ENCODE results near the gene BNC2. TPM values are rescaled to one million over a fixed set of nuclear protein-coding genes. Genes with fewer than 3 reads are reported as not detected.
A peak's percentile ranks its signal among the peaks of the same experiment; 100 is the strongest.

The BNC2 gene
- total RNA-seq, 4 donors from 2014 or later = 20.5 to 55.4 (median 26.2) TPM

DNA sequence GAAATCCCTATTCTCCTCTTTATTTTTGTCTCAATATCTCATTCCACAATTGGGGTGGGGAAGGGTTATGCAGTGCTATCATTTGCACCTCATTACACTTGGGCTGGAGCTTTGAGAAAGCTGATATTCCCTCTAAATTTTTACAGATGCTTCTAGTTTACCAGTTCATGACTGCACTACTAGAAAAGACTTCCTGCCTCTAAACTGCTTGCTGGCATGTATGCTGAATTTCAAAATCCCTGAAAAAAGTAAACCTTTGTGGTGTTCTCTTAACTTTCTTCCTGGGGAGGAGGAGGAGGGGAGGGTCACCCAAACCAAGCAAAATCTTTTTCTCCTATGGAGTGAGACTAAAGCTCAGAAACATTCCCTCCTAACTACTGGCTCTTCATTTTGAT is 45.1 kb downstream of the BNC2 start:
- no peaks in the 10 kb centered on the region for H3K9me3 ChIP-seq
- no peaks in the 10 kb centered on the region for H3K36me3 ChIP-seq
- TF ChIP-seq POLR2A (IDR thresholded peaks at IDR 0.05) = no peak
- no peak for TF ChIP-seq POLR2AphosphoS5 (IDR thresholded peaks at IDR 0.05)
- TF ChIP-seq EP300 (IDR thresholded peaks at IDR 0.05; ENCODE audit: low read depth) = no peak
- TF ChIP-seq, protein P1, sequence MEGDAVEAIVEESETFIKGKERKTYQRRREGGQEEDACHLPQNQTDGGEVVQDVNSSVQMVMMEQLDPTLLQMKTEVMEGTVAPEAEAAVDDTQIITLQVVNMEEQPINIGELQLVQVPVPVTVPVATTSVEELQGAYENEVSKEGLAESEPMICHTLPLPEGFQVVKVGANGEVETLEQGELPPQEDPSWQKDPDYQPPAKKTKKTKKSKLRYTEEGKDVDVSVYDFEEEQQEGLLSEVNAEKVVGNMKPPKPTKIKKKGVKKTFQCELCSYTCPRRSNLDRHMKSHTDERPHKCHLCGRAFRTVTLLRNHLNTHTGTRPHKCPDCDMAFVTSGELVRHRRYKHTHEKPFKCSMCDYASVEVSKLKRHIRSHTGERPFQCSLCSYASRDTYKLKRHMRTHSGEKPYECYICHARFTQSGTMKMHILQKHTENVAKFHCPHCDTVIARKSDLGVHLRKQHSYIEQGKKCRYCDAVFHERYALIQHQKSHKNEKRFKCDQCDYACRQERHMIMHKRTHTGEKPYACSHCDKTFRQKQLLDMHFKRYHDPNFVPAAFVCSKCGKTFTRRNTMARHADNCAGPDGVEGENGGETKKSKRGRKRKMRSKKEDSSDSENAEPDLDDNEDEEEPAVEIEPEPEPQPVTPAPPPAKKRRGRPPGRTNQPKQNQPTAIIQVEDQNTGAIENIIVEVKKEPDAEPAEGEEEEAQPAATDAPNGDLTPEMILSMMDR (IDR thresholded peaks at IDR 0.05) = no peak
- in situ Hi-C loops (cut with MboI; ENCODE audit: low pct_ligation_motif_present in 1 of 4, low pct_unique_long_range_greater_than_20kb in 1 of 4, low sequenced_read_pairs in 3 of 4) (no loop called here), intact Hi-C loops (cut with DNase I; ENCODE audit: low total_unique reads) (no loop called here)
- DNase-seq = no peak
- peak overlapping the region; percentile 28 to 51 (median 41) for H3K27ac ChIP-seq
- peaks cover 0 to 22% (median 21%) of the 10 kb centered on the region in 4 donors for H3K4me1 ChIP-seq
- H3K27me3 ChIP-seq = peaks cover 7% of the 10 kb centered on the region
- H3K4me3 ChIP-seq = no peak overlapping the region

DNA sequence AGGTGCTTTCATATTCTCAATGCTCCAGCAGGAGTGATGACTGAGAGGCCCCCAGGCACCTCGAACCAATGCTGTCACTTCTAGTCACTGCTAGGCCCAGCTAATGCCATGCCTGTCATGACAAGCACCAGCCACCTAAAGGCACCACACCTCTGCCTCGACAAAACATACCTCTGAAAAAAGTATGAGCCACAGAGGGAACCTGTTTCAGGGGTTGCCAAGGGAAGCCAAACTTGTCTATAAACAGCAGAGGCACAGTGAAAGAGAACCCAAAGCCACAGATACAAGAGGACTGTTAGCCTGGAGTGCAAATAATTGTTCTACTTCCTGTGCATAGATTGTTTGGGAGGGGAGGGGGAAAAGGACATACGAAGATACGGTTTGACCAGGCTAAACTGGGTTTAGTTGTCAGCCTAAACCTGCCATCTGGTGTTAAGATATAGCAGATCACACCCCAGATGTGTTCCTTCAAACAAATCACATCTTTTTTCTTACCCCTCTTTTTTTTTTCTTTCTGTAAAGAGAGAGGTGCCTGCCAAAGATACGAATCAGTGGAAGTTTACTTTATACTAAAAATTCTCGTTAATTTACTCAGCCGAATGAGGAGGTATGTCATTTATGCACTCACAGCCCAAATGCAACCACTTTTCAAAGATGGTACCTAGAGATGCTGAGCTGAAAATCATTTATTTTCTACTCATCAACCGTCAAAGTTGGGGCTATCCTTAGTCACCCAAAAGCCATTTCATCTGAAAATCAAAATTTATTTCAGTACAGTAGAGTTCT is 45.7 kb downstream of the BNC2 start:
- H3K36me3 ChIP-seq = no peaks in the 10 kb centered on the region
- H3K9me3 ChIP-seq = no peaks in the 10 kb centered on the region
- TF ChIP-seq EP300 (IDR thresholded peaks at IDR 0.05; ENCODE audit: low read depth) (no peak), POLR2A (IDR thresholded peaks at IDR 0.05) (no peak), POLR2AphosphoS5 (IDR thresholded peaks at IDR 0.05) (no peak)
- TF ChIP-seq, protein P1 (IDR thresholded peaks at IDR 0.05) = no peak
- 37 to 42% methylated on average over 5 to 8 of the region's 8 CpGs for WGBS, 2 donors (ENCODE audit: low coverage in 1 of 2)
- peaks cover 0 to 22% (median 21%) of the 10 kb centered on the region in 4 donors for H3K4me1 ChIP-seq
- intact Hi-C loops (cut with DNase I; ENCODE audit: low total_unique reads) (no loop called here), in situ Hi-C loops (cut with MboI; ENCODE audit: low pct_ligation_motif_present in 1 of 4, low pct_unique_long_range_greater_than_20kb in 1 of 4, low sequenced_read_pairs in 3 of 4) (no loop called here)
- no peak for DNase-seq
- H3K27ac ChIP-seq = peak overlapping the region; percentile 28 to 51 (median 41)
- peaks cover 7% of the 10 kb centered on the region for H3K27me3 ChIP-seq
- H3K4me3 ChIP-seq = no peak overlapping the region

DNA sequence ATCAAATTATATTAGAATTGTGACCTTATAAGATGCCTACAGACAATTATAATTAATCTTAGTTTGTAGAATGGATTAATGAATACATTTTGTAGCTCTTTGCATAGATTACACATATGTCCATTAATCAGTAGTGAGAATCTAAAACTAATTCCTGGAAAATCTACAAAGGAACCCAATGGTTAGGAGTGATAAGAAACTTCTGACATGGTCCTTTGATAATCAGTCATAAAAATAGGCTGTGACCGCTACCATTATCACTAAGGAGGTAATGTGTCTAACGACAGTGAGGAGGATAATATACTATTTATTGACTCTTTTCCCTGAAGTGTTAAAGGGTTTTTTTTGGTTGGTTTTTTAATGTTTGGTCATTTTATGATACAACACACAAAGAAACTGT is 46.6 kb downstream of the BNC2 start:
- WGBS, 2 donors (ENCODE audit: low coverage in 1 of 2) = 64 to 65% methylated on average over 2 of the region's 2 CpGs
- DNase-seq = no peak
- Histone ChIP-seq H3K36me3 (no peaks in the 10 kb centered on the region), H3K27me3 (peaks cover under 1% of the 10 kb centered on the region), H3K4me1 (peaks cover 0 to 19% (median 16%) of the 10 kb centered on the region in 4 donors), H3K4me3 (no peak overlapping the region), H3K9me3 (no peaks in the 10 kb centered on the region), H3K27ac (peak overlapping the region in 2 of 4 donors; percentile 39 to 43)
- intact Hi-C loops (cut with DNase I; ENCODE audit: low total_unique reads) = no loop called here
- in situ Hi-C loops (cut with MboI; ENCODE audit: low pct_ligation_motif_present in 1 of 4, low pct_unique_long_range_greater_than_20kb in 1 of 4, low sequenced_read_pairs in 3 of 4) = no loop called here
- no peak for TF ChIP-seq POLR2A (IDR thresholded peaks at IDR 0.05)
- TF ChIP-seq EP300 (IDR thresholded peaks at IDR 0.05; ENCODE audit: low read depth) = no peak
- TF ChIP-seq, protein P1 (IDR thresholded peaks at IDR 0.05) = no peak
- no peak for TF ChIP-seq POLR2AphosphoS5 (IDR thresholded peaks at IDR 0.05)

DNA sequence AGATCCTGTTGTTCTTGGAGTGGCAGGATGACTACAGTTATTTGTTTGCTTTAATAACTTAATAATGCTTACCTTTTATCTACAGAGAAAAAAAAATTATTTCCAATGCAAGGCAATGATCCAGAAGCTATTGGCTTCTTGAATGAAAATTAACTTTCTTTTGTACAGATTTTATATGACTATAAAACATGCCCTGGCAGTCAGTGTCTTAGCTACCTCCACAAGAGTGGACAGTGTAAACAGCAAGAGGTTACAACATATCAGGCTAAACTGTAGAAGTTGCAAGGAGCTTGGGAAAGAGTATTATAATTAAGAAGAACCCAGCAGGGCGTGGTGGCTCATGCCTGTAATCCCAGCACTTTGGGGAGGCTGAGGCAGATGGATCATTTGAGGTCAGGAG is 49.1 kb downstream of the BNC2 start:
- H3K9me3 ChIP-seq = no peaks in the 10 kb centered on the region
- H3K36me3 ChIP-seq = no peaks in the 10 kb centered on the region
- no peak overlapping the region for H3K4me3 ChIP-seq
- intact Hi-C loops (cut with DNase I; ENCODE audit: low total_unique reads) (no loop called here), in situ Hi-C loops (cut with MboI; ENCODE audit: low pct_ligation_motif_present in 1 of 4, low pct_unique_long_range_greater_than_20kb in 1 of 4, low sequenced_read_pairs in 3 of 4) (no loop called here)
- H3K4me1 ChIP-seq = peaks cover 4 to 13% (median 11%) of the 10 kb centered on the region in 4 donors
- H3K27me3 ChIP-seq = no peaks in the 10 kb centered on the region
- 60 to 71% methylated on average over 1 of the region's 1 CpG for WGBS, 2 donors (ENCODE audit: low coverage in 1 of 2)
- DNase-seq = no peak
- no peak overlapping the region for H3K27ac ChIP-seq
- TF ChIP-seq POLR2AphosphoS5 (IDR thresholded peaks at IDR 0.05) = no peak
- no peak for TF ChIP-seq POLR2A (IDR thresholded peaks at IDR 0.05)
- no peak for TF ChIP-seq EP300 (IDR thresholded peaks at IDR 0.05; ENCODE audit: low read depth)
- TF ChIP-seq, protein P1 (IDR thresholded peaks at IDR 0.05) = no peak
